Pancreas (tissue), 10 donors: ENCODE data around the gene SLIT3. TPM values are rescaled to one million over a fixed set of nuclear protein-coding genes. Genes with fewer than 3 reads are reported as not detected.

Experiments used
- ATAC-seq, 4 donors: fragments of 200-7000 bp; cut with Tn5 transposase; one replicate each; pipeline versions ENCODE4 v1.8.0 to v1.9.1; 2020; ENCODE audit warnings: mild to moderate bottlenecking in 4 of 4, moderate library complexity in 4 of 4
- DNase-seq, 6 donors: peaks; one replicate each; pipeline ENCODE4 v3.0.0-alpha.2; 2020
- FAIRE-seq: peaks from 2 replicates; lab custom pipeline; 2012; peaks lifted over from hg19 to GRCh38; lab: Jason Lieb, UNC
- H3K27ac ChIP-seq, 4 donors: fragments of 200-600 bp; sonication (generic); 1 replicate in 3 of 4; 2 replicates in 1 of 4; pipeline versions ENCODE4 v1.5.0 to v1.8.0; 2020
- H3K27me3 ChIP-seq, 4 donors: fragments of 200-600 bp; one replicate each; pipeline ENCODE4 v1.8.0; 2021
- H3K36me3 ChIP-seq, 3 donors: fragments of 200-600 bp; sonication (generic) in 1 of 3; one replicate each; pipeline versions ENCODE4 v1.5.0 to v1.8.0; 2020 to 2021
- H3K4me1 ChIP-seq, 3 donors: fragments of 200-600 bp; one replicate each; pipeline ENCODE4 v1.8.0; 2021
- H3K4me3 ChIP-seq, 4 donors: fragments of 200-600 bp; sonication (generic) in 2 of 4; one replicate each; pipeline versions ENCODE4 v1.5.0 to v1.8.0; 2020 to 2021
- H3K9me3 ChIP-seq, 4 donors: fragments of 200-600 bp; one replicate each; pipeline ENCODE4 v1.8.0; 2021
- CTCF ChIP-seq, 4 donors: fragments of 200-600 bp; sonication (generic) in 3 of 4; IDR thresholded peaks; one replicate each; pipeline versions ENCODE4 v1.5.0 to v1.8.0; 2021; ENCODE audit warnings: antibody characterized with exemption in 4 of 4
- WGBS, 2 donors: extraction: QIAGEN DNeasy Blood & Tissue Kit; methylation state at CpG; one replicate each; pipeline ENCODE4 v1.1.7; 2013; 5-methylcytosine and 5-hydroxymethylcytosine counted together
- intact Hi-C, 3 donors: fragments of 100-400 bp; cut with DNase I; formaldehyde crosslinking; loops; one replicate each; pipeline versions ENCODE4 v1.11.1 to v1.14.2; 2022
- polyA plus RNA-seq, 2 donors: library from polyadenylated mRNA; stranded (reverse); fragments of 200-250 nt; gene quantifications; one replicate each; pipeline ENCODE4 v1.2.3, GENCODE V29; 2013
- total RNA-seq, 6 donors: library from RNA; stranded (reverse); fragmentation: NEBNext Ultra II Directional in 4 of 6; extraction: Animal tissue kit (Norgen Biotek cat#: 25700) in 4 of 6; gene quantifications; one replicate each; pipeline versions ENCODE4 v1.2.1 to v1.2.4, GENCODE V29; 2021 to 2023
- donor health status: healthy with polysubstance abuse.
- donor health status: DM: no; HTN: no; CAD: no; lungs with moderate emphysema.
- donor health status: DM: no; HTN: no; CAD: no.
- donor health status: control.
- donor health status: control.
- donor health status: Bipolar disorder and iron deficiency.
- donor health status: DM: yes; HTN: yes; CAD: no.
- donor health status: DM: no; HTN: no; CAD: no.
- donor health status: DM: no; HTN: no; CAD: no.
- donor health status: DM: yes; HTN: yes; CAD: no.

SLIT3 gene
- total and polyA plus RNA-seq, 8 donors, result 1.1 to 11.4 (median 2.1) TPM

DNA sequence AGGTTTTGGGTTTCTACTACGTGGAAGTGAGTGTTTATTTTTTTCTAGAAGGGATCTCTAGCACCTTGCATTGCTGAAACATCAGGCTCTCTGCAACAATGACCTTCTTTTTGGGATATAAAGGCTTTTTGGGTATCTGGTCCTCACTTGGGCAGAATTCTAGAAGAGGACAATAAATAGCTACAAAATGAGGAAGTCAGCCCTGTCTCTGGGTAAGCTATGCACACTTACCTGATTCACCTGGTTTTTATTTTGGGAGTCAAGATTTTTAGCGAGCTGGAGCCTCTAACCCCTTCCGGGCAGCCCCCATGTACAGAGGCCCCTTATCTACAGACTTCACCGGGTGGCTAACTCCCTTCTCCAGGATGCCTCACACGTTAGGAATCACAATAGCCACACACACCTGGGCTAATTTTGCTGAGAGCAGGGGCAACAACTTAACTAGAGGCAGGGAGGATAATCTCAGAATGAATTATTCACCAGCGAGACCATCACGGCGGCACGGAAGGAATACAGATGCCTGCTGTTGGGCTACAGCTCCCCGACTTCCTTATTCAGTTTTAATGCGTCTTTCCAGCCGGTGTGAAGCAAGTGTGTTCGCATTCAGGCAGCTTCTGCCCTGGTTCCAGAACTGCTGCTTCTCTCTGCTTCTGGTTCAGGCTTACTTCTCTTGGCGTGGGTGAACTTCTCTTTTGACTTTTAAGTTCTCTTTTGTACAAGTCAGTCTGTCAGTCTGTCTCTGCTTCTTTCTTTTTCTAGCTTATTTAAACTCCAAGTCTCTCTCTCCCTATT lies 380.7 kb downstream of the SLIT3 start:
- intact Hi-C loops, result no loop called here
- no peak for FAIRE-seq
- H3K27me3 ChIP-seq, result no peaks in the 10 kb centered on the region
- H3K4me1 ChIP-seq, result peaks cover 0 to 5% (median 0%) of the 10 kb centered on the region in 3 donors
- H3K9me3 ChIP-seq, result no peaks in the 10 kb centered on the region
- WGBS, 2 donors, result 40 to 48% methylated on average over 14 of the region's 14 CpGs
- H3K4me3 ChIP-seq, result no peak overlapping the region
- peak in 2 of 4 donors; percentile 37 to 69 for ATAC-seq
- H3K27ac ChIP-seq, result no peak overlapping the region
- TF ChIP-seq CTCF (IDR thresholded peaks at IDR 0.05), result no peak
- DNase-seq, result no peak
- no peaks in the 10 kb centered on the region for H3K36me3 ChIP-seq

DNA sequence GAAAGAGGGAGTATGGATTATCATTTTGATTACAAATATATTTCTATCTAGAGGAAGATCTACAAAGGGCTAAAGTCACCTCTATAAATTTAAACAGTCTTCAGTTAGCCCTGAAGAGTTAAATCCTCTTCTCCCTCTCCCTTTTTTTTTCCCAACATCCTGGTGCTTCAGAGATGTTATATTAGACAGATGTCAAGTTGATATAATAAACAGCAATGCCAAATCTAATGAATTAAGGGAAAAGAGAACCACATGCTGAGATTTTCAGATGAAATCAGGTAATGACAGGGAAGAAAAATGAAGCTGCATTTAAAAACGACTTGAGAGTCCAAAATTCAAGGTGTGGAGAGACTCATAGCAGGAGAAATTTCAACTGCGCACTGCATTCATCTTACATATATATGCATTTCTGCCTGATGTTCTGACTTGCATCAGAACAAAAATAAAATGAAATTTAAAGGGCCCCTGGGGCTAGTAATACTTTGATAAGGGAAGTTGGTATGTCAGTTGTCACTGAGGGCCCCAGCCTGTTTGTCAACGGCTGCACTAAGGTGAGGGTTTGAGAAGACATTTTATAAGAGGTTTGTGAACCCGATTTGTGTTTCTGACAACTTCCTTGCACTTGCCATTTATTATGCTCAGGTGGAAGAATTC lies 382.9 kb downstream of the SLIT3 start:
- Histone ChIP-seq H3K27me3 (peaks cover 0 to 5% (median 0%) of the 10 kb centered on the region in 4 donors), H3K4me3 (no peak overlapping the region), H3K36me3 (no peaks in the 10 kb centered on the region), H3K9me3 (no peaks in the 10 kb centered on the region), H3K27ac (no peak overlapping the region), H3K4me1 (peaks cover 0 to 5% (median 0%) of the 10 kb centered on the region in 3 donors)
- no peak for TF ChIP-seq CTCF (IDR thresholded peaks at IDR 0.05)
- ATAC-seq (no peak), FAIRE-seq (no peak), DNase-seq (no peak)
- intact Hi-C loops, result no loop called here
- 50 to 57% methylated on average over 4 of the region's 4 CpGs for WGBS, 2 donors

DNA sequence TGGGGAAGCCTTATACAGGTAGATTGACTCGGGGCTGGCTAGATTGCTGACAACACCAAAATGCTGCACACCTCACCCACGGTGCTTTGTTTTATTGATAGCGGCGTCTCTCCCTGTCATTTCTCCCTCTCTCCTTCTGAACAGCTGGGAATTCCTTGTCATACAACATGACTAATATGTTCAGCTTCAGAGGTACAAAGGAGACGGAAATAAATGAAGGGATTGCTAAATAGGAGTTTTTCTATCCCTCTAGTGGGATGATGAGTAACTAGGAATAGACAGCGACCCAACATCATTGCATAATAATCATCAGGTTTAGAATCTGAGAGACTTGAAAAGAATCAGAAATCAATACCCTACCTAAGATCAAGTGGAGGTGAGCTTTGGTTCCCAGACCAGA lies 384.1 kb downstream of the SLIT3 start:
- peaks cover 0 to 5% (median 0%) of the 10 kb centered on the region in 4 donors for H3K27me3 ChIP-seq
- FAIRE-seq, result no peak
- no peaks in the 10 kb centered on the region for H3K36me3 ChIP-seq
- WGBS, 2 donors, result 19 to 24% methylated on average over 6 of the region's 6 CpGs
- TF ChIP-seq CTCF (IDR thresholded peaks at IDR 0.05), result no peak
- no peaks in the 10 kb centered on the region for H3K9me3 ChIP-seq
- no peak overlapping the region for H3K27ac ChIP-seq
- H3K4me3 ChIP-seq, result no peak overlapping the region
- intact Hi-C loops, result no loop called here
- H3K4me1 ChIP-seq, result peaks cover 0 to 5% (median 0%) of the 10 kb centered on the region in 3 donors
- no peak for DNase-seq
- ATAC-seq, result peak in 2 of 4 donors; percentile 22 to 26

- Histone ChIP-seq H3K36me3 (no peaks in the 10 kb centered on the region), H3K4me1 (peaks cover 0 to 5% (median 0%) of the 10 kb centered on the region in 3 donors), H3K27ac (no peak overlapping the region), H3K9me3 (no peaks in the 10 kb centered on the region), H3K4me3 (no peak overlapping the region), H3K27me3 (peaks cover 0 to 5% (median 0%) of the 10 kb centered on the region in 4 donors)
- ATAC-seq (peak in 3 of 4 donors; percentile 34 to 44 (median 37)), DNase-seq (peak in 3 of 6 donors; percentile 11 to 22 (median 13)), FAIRE-seq (no peak)
- 17 to 22% methylated on average over 5 of the region's 5 CpGs for WGBS, 2 donors
- intact Hi-C loops, result no loop called here
- no peak for TF ChIP-seq CTCF (IDR thresholded peaks at IDR 0.05)
These were observed 384.7 kb downstream of the SLIT3 start for GRCh38 chr5:168916266-168916665.
